K562 (cell line): ENCODE results near the gene CORO6. TPM values are rescaled to one million over a fixed set of nuclear protein-coding genes. Genes with fewer than 3 reads are reported as not detected.

ENCODE experiments used
- CLOCK ChIP-seq: fragments of 250-450 bp; sonication (Bioruptor Pico); IDR thresholded peaks from 2 replicates; pipeline ENCODE4 v1.4.0; 2020; ENCODE audit warnings: mild to moderate bottlenecking, moderate library complexity, borderline replicate concordance
- CREB1 ChIP-seq, 2 experiments: sonication (generic) in 1 of 2; formaldehyde crosslinking in 1 of 2; IDR thresholded peaks; 2 replicates each; pipeline versions ENCODE4 v1.6.1 to v1.8.0; 2012 to 2022; ENCODE audit warnings: inconsistent platforms in 1 of 2, mild to moderate bottlenecking in 1 of 2, missing genetic modification reagents in 1 of 2, moderate library complexity in 1 of 2
- CREB5 ChIP-seq: fragments of 250-450 bp; sonication (Bioruptor Pico); IDR thresholded peaks from 2 replicates; pipeline ENCODE4 v1.5.0; 2020; ENCODE audit warnings: mild to moderate bottlenecking
- MITF ChIP-seq: IDR thresholded peaks from 2 replicates; pipeline ENCODE4 v1.6.1; 2014; ENCODE audit warnings: antibody characterized with exemption
- PHB2 ChIP-seq: fragments of 450-650 bp; IDR thresholded peaks from 2 replicates; pipeline ENCODE4 v1.6.1; 2017; ENCODE audit warnings: low read depth
- ZNF699 ChIP-seq: fragments of 250-450 bp; sonication (Bioruptor Pico); IDR thresholded peaks from 2 replicates; pipeline ENCODE4 v1.8.0; 2021; ENCODE audit warnings: mild to moderate bottlenecking, moderate library complexity; ENCODE audit not compliant: insufficient replicate concordance
- polyA plus RNA-seq, 8 experiments: library from polyadenylated mRNA; depleted of rRNA in 4 of 8; stranded (reverse) in 5 of 8; unstranded in 3 of 8; fragments of >200 nt; fragmentation: Nextera tagmentation in 2 of 8; fragmentation: Illumina TruSeq in 1 of 8; extraction: Ambion mirVana in 2 of 8; extraction: Trizol in 1 of 8; gene quantifications; 2 replicates each; pipeline versions ENCODE4 v1.2.1 to v1.2.3, GENCODE V29; 2011 to 2014; ENCODE audit warnings: inconsistent platforms in 1 of 8, missing spikeins in 1 of 8
- total RNA-seq, 7 experiments: library from RNA; depleted of rRNA in 6 of 7; stranded (reverse); fragments of >200 nt in 6 of 7; fragmentation: Illumina TruSeq in 2 of 7; extraction: Trizol in 2 of 7; gene quantifications; 2 replicates each; pipeline versions ENCODE4 v1.2.1 to v1.2.3, GENCODE V29; 2011 to 2021; ENCODE audit warnings: low replicate concordance in 1 of 7

The CORO6 gene
- total and polyA plus RNA-seq, 9 of the 15 experiments (the other 6 are each of a cell fraction or from before 2014, with no cell fraction given): 0.04 to 11.9 (median 2.4) TPM

- no peak for TF ChIP-seq CLOCK (CRISPR knock-in tag)
- no peak for TF ChIP-seq MITF
- TF ChIP-seq PHB2: no peak
- no peak for TF ChIP-seq ZNF699
- no peak for TF ChIP-seq CREB5 (CRISPR knock-in tag)
- no peak for TF ChIP-seq CREB1 (IDR thresholded peaks at IDR 0.05)
- TF ChIP-seq CREB1 (CRISPR knock-in tag; IDR thresholded peaks at IDR 0.05): no peak
These were observed 48.9 kb upstream of the CORO6 start (continued) for GRCh38 chr17:29671661-29672060.
